CD4-positive, alpha-beta T cell treated with Interleukin-17A for 4 hours (primary cell): ENCODE results near the gene SRSF3.
"Not testable (repeated sequence)": the region's sequence is repeated elsewhere in the genome, so short reads cannot be mapped to it uniquely, and the experiment has no call there.

Source experiments
- DNase-seq: peaks from one replicate; pipeline ENCODE4 v3.0.0-alpha.2; 2020; ENCODE audit warnings: mixed read lengths

SRSF3 gene

GRCh38 chr6:36605560-36606391 lies 11.6 kb downstream of the SRSF3 start:
- DNase-seq = no peak

- not testable (repeated sequence) for DNase-seq
Measured at GRCh38 chr6:36607305-36607682, 13.1 kb downstream of the SRSF3 start.

- DNase-seq = no peak
Measured at GRCh38 chr6:36607683-36608386, 13.7 kb downstream of the SRSF3 start.

GRCh38 chr6:36608788-36609563 lies 14.8 kb downstream of the SRSF3 start:
- DNase-seq = no peak

GRCh38 chr6:36609582-36609981 lies 15.4 kb downstream of the SRSF3 start:
- DNase-seq = no peak

GRCh38 chr6:36610041-36610955 lies 16.1 kb downstream of the SRSF3 start:
- no peak for DNase-seq

- DNase-seq = no peak
Measured at GRCh38 chr6:36610956-36611336, 16.8 kb downstream of the SRSF3 start.

GRCh38 chr6:36611679-36612078 lies 17.5 kb downstream of the SRSF3 start:
- DNase-seq = not testable (repeated sequence)

- no peak for DNase-seq
Measured at GRCh38 chr6:36612101-36612625, 18.0 kb downstream of the SRSF3 start.

GRCh38 chr6:36613200-36613995 lies 19.2 kb downstream of the SRSF3 start:
- DNase-seq = no peak

GRCh38 chr6:36615018-36615761 lies 21.0 kb downstream of the SRSF3 start:
- peak; percentile 52 for DNase-seq

GRCh38 chr6:36616893-36617521 lies 22.8 kb downstream of the SRSF3 start:
- DNase-seq = no peak

GRCh38 chr6:36618366-36619355 lies 24.5 kb downstream of the SRSF3 start:
- DNase-seq = no peak

GRCh38 chr6:36621371-36621855 lies 27.3 kb downstream of the SRSF3 start:
- no peak for DNase-seq

- DNase-seq = no peak
Measured at GRCh38 chr6:36622901-36623546, 28.9 kb downstream of the SRSF3 start.

GRCh38 chr6:36623547-36624459 lies 29.6 kb downstream of the SRSF3 start:
- DNase-seq = peak; percentile 87
